ENCODE data around the gene COX7B.

COX7B gene

DNA sequence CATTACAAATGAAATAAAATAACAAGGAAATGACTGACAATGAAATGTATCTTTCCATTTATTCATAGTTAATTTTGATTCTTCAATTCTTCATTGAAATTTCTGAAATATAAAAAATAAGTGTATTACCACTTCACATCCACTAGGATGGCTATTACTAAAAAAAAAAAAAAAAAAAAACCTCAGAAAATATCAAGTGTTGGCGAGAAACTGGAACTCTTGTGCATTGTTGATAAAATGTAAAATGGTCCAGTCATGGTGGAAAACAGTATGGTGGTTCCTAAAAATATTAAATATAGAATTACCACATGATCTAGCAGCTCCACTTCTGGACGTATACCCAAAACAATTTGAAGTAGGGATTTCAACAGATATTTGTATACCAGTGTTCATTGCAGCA is 47.3 kb downstream of the COX7B start:
- H2BK15ac ChIP-seq (replicated peaks; ENCODE audit: low read depth) = no peak overlapping the region
- no peak overlapping the region for H3K4ac ChIP-seq (ENCODE audit: low read depth, low read length)
- H3K9ac ChIP-seq (ENCODE audit: low read length) = no peak overlapping the region
- H3K27me3 ChIP-seq (ENCODE audit: insufficient read depth, low read length, poor library complexity) = no peaks in the 10 kb centered on the region
- no peak overlapping the region for H2BK120ac ChIP-seq (ENCODE audit: low read depth, low read length)
- H3K79me1 ChIP-seq (ENCODE audit: low read length) = no peaks in the 10 kb centered on the region
- H2AK5ac ChIP-seq (ENCODE audit: low read length) = no peak overlapping the region
- no peak overlapping the region for H3K4me2 ChIP-seq (ENCODE audit: low read length)
- no peak overlapping the region for H2BK5ac ChIP-seq (ENCODE audit: low read length)
- H3K36me3 ChIP-seq (ENCODE audit: control insufficient read depth, insufficient read depth, low read length) = no peaks in the 10 kb centered on the region
- no peaks in the 10 kb centered on the region for H3K79me2 ChIP-seq (ENCODE audit: control insufficient read depth, insufficient read depth, low read length)
- H3K4me1 ChIP-seq (ENCODE audit: control insufficient read depth, low read depth, low read length) = no peaks in the 10 kb centered on the region
- H3K18ac ChIP-seq (ENCODE audit: low read length) = no peak overlapping the region
- H4K8ac ChIP-seq (ENCODE audit: low read depth, low read length) = no peak overlapping the region
- no peak overlapping the region for H4K5ac ChIP-seq (ENCODE audit: low read length)
- WGBS (ENCODE audit: extremely low coverage, insufficient coverage, low lambda C conversion rate) = no CpG with 5 or more reads among the region's 2 CpGs
- H3K4me3 ChIP-seq (ENCODE audit: low read length) = no peak overlapping the region
- no peak overlapping the region for H3K27ac ChIP-seq (ENCODE audit: low read depth, low read length)
- no peak for DNase-seq
- no peak overlapping the region for H3K23ac ChIP-seq (ENCODE audit: low read length)
- no peak overlapping the region for H3K56ac ChIP-seq (ENCODE audit: low read length)

DNA sequence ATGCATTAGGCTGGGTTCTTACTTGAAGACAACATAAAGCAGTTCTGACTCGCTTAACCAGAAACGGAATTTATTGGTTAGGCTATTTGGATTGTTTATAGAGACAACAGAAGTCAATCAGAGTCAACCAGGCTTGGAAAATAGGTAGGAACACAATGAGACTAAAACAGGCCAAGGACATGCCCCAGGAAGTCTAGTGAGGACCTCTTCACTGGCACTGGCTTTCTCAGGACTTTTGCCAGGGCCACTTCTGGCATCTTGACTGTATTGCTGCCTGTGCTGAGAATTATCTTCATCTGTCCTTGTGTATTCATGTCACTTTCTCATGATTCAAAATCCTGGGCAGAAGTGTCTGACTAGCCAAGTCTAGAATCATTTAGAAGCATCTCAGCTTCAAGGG is 50.6 kb downstream of the COX7B start:
- H2BK15ac ChIP-seq (replicated peaks; ENCODE audit: low read depth) = no peak overlapping the region
- H3K36me3 ChIP-seq (ENCODE audit: control insufficient read depth, insufficient read depth, low read length) = no peaks in the 10 kb centered on the region
- no peak overlapping the region for H2BK5ac ChIP-seq (ENCODE audit: low read length)
- no peak overlapping the region for H3K9ac ChIP-seq (ENCODE audit: low read length)
- H4K5ac ChIP-seq (ENCODE audit: low read length) = no peak overlapping the region
- H3K4ac ChIP-seq (ENCODE audit: low read depth, low read length) = no peak overlapping the region
- H3K27ac ChIP-seq (ENCODE audit: low read depth, low read length) = no peak overlapping the region
- no CpG with 5 or more reads among the region's 2 CpGs for WGBS (ENCODE audit: extremely low coverage, insufficient coverage, low lambda C conversion rate)
- no peaks in the 10 kb centered on the region for H3K79me2 ChIP-seq (ENCODE audit: control insufficient read depth, insufficient read depth, low read length)
- no peak overlapping the region for H3K23ac ChIP-seq (ENCODE audit: low read length)
- H2BK120ac ChIP-seq (ENCODE audit: low read depth, low read length) = no peak overlapping the region
- H3K4me2 ChIP-seq (ENCODE audit: low read length) = no peak overlapping the region
- no peak overlapping the region for H3K56ac ChIP-seq (ENCODE audit: low read length)
- no peak for DNase-seq
- no peaks in the 10 kb centered on the region for H3K27me3 ChIP-seq (ENCODE audit: insufficient read depth, low read length, poor library complexity)
- no peaks in the 10 kb centered on the region for H3K4me1 ChIP-seq (ENCODE audit: control insufficient read depth, low read depth, low read length)
- H3K79me1 ChIP-seq (ENCODE audit: low read length) = no peaks in the 10 kb centered on the region
- H2AK5ac ChIP-seq (ENCODE audit: low read length) = no peak overlapping the region
- H3K4me3 ChIP-seq (ENCODE audit: low read length) = no peak overlapping the region
- H3K18ac ChIP-seq (ENCODE audit: low read length) = no peak overlapping the region
- no peak overlapping the region for H4K8ac ChIP-seq (ENCODE audit: low read depth, low read length)

DNA sequence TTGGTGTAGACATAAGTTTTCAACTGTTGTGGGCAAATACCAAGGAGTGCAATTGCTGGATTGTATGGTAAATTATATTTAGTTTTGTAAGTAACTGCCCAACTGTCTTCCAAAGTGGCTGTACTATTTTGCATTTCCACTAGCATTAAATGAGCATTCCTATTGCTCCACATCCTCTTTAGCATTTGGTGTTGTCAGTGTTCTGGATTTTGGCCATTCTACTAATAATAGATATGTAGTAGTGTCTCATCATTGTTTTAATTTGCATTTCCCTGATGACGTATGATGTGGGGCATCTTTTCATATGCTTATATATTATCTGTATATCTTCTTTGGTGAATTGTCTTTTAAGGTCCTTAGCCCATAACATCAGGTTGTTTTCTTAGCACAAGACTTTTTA is 52.9 kb downstream of the COX7B start:
- Histone ChIP-seq H3K23ac (ENCODE audit: low read length) (no peak overlapping the region), H3K79me2 (ENCODE audit: control insufficient read depth, insufficient read depth, low read length) (no peaks in the 10 kb centered on the region), H3K56ac (ENCODE audit: low read length) (no peak overlapping the region), H3K9ac (ENCODE audit: low read length) (no peak overlapping the region), H3K18ac (ENCODE audit: low read length) (no peak overlapping the region), H3K4me2 (ENCODE audit: low read length) (no peak overlapping the region), H3K4me1 (ENCODE audit: control insufficient read depth, low read depth, low read length) (no peaks in the 10 kb centered on the region), H3K36me3 (ENCODE audit: control insufficient read depth, insufficient read depth, low read length) (no peaks in the 10 kb centered on the region), H3K27me3 (ENCODE audit: insufficient read depth, low read length, poor library complexity) (no peaks in the 10 kb centered on the region), H3K4me3 (ENCODE audit: low read length) (no peak overlapping the region), H2BK5ac (ENCODE audit: low read length) (no peak overlapping the region), H2AK5ac (ENCODE audit: low read length) (no peak overlapping the region), H2BK120ac (ENCODE audit: low read depth, low read length) (no peak overlapping the region), H4K5ac (ENCODE audit: low read length) (no peak overlapping the region), H3K27ac (ENCODE audit: low read depth, low read length) (no peak overlapping the region), H2BK15ac (replicated peaks; ENCODE audit: low read depth) (no peak overlapping the region), H3K79me1 (ENCODE audit: low read length) (no peaks in the 10 kb centered on the region), H4K8ac (ENCODE audit: low read depth, low read length) (no peak overlapping the region), H3K4ac (ENCODE audit: low read depth, low read length) (no peak overlapping the region)
- no peak for DNase-seq
- WGBS (ENCODE audit: extremely low coverage, insufficient coverage, low lambda C conversion rate) = no CpG with 5 or more reads among the region's 1 CpG

DNA sequence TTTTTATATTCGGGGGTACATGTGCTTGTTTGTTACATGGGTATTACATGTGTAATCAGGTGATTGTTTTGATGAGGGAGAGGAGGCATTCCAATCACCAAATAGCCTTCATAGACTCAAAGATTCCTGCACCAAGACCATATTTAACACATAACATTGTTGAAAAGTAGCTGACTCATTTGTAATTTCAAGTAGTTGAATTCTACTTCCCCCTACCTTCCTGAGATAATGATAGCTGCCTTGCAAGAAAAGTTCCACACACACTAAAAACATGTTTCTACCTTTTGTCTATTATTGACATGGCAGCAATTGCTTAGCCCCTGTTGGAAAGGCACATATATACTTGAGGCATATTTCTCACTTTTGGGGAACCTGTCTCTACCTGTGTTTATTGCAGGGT is 54.0 kb downstream of the COX7B start:
- Histone ChIP-seq H2BK15ac (replicated peaks; ENCODE audit: low read depth) (no peak overlapping the region), H2BK5ac (ENCODE audit: low read length) (no peak overlapping the region), H3K4me3 (ENCODE audit: low read length) (no peak overlapping the region), H2BK120ac (ENCODE audit: low read depth, low read length) (no peak overlapping the region), H3K4me2 (ENCODE audit: low read length) (no peak overlapping the region), H3K56ac (ENCODE audit: low read length) (no peak overlapping the region), H3K79me1 (ENCODE audit: low read length) (no peaks in the 10 kb centered on the region), H4K8ac (ENCODE audit: low read depth, low read length) (no peak overlapping the region), H3K36me3 (ENCODE audit: control insufficient read depth, insufficient read depth, low read length) (no peaks in the 10 kb centered on the region), H3K27ac (ENCODE audit: low read depth, low read length) (no peak overlapping the region), H3K23ac (ENCODE audit: low read length) (no peak overlapping the region), H3K18ac (ENCODE audit: low read length) (no peak overlapping the region), H2AK5ac (ENCODE audit: low read length) (no peak overlapping the region), H3K4me1 (ENCODE audit: control insufficient read depth, low read depth, low read length) (no peaks in the 10 kb centered on the region), H4K5ac (ENCODE audit: low read length) (no peak overlapping the region), H3K9ac (ENCODE audit: low read length) (no peak overlapping the region), H3K79me2 (ENCODE audit: control insufficient read depth, insufficient read depth, low read length) (no peaks in the 10 kb centered on the region), H3K27me3 (ENCODE audit: insufficient read depth, low read length, poor library complexity) (no peaks in the 10 kb centered on the region), H3K4ac (ENCODE audit: low read depth, low read length) (no peak overlapping the region)
- no peak for DNase-seq
- no CpG with 5 or more reads among the region's 1 CpG for WGBS (ENCODE audit: extremely low coverage, insufficient coverage, low lambda C conversion rate)

DNA sequence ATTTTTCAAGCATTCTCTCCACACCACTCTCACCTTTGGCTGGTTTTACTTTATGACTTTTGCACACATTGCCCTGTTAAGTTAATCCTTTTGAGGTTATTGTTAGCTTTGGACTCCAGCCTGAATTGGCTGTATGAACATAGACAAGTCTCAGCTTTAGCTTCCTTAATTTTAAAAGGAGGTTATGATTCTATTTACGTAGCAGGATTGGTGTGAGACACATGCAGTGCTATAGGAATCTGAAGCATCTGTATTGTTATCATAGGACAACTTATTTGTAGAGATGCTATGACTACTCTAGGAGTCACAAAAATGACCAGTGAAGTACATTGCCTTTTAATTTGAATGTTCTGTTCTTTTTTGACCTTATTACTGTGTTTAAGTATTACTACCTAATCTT is 54.4 kb downstream of the COX7B start:
- Histone ChIP-seq H3K27ac (ENCODE audit: low read depth, low read length) (no peak overlapping the region), H3K4me3 (ENCODE audit: low read length) (no peak overlapping the region), H3K4ac (ENCODE audit: low read depth, low read length) (no peak overlapping the region), H3K56ac (ENCODE audit: low read length) (no peak overlapping the region), H3K79me2 (ENCODE audit: control insufficient read depth, insufficient read depth, low read length) (no peaks in the 10 kb centered on the region), H4K8ac (ENCODE audit: low read depth, low read length) (no peak overlapping the region), H3K18ac (ENCODE audit: low read length) (no peak overlapping the region), H2BK5ac (ENCODE audit: low read length) (no peak overlapping the region), H2BK120ac (ENCODE audit: low read depth, low read length) (no peak overlapping the region), H2AK5ac (ENCODE audit: low read length) (no peak overlapping the region), H3K27me3 (ENCODE audit: insufficient read depth, low read length, poor library complexity) (no peaks in the 10 kb centered on the region), H3K4me2 (ENCODE audit: low read length) (no peak overlapping the region), H3K9ac (ENCODE audit: low read length) (no peak overlapping the region), H2BK15ac (replicated peaks; ENCODE audit: low read depth) (no peak overlapping the region), H3K23ac (ENCODE audit: low read length) (no peak overlapping the region), H3K79me1 (ENCODE audit: low read length) (no peaks in the 10 kb centered on the region), H3K4me1 (ENCODE audit: control insufficient read depth, low read depth, low read length) (no peaks in the 10 kb centered on the region), H4K5ac (ENCODE audit: low read length) (no peak overlapping the region), H3K36me3 (ENCODE audit: control insufficient read depth, insufficient read depth, low read length) (no peaks in the 10 kb centered on the region)
- no peak for DNase-seq
- WGBS (ENCODE audit: extremely low coverage, insufficient coverage, low lambda C conversion rate) = no CpG with 5 or more reads among the region's 1 CpG
